Activated naive CD8-positive, alpha-beta T cell treated with anti-CD3 and anti-CD28 coated beads for 36 hours (primary cell): ENCODE results near the gene CDH23. TPM values are rescaled to one million over a fixed set of nuclear protein-coding genes. Genes with fewer than 3 reads are reported as not detected.
"Not testable (repeated sequence)": the region's sequence is repeated elsewhere in the genome, so short reads cannot be mapped to it uniquely, and the experiment has no call there.

ENCODE experiments used
- DNase-seq: peaks from one replicate; pipeline ENCODE4 v3.0.0; 2021
- H3K27ac Mint-ChIP-seq: one replicate; pipeline ENCODE4 v1.8.0; 2022; ENCODE audit warnings: mild to moderate bottlenecking, moderate library complexity, mixed read lengths
- H3K27me3 Mint-ChIP-seq: one replicate; pipeline ENCODE4 v1.8.0; 2022; ENCODE audit warnings: mild to moderate bottlenecking, mixed read lengths
- H3K36me3 Mint-ChIP-seq: one replicate; pipeline ENCODE4 v1.8.0; 2021; ENCODE audit warnings: mild to moderate bottlenecking, mixed read lengths
- H3K4me1 Mint-ChIP-seq: one replicate; pipeline ENCODE4 v1.8.0; 2021; ENCODE audit warnings: mixed read lengths
- H3K4me3 Mint-ChIP-seq: one replicate; pipeline ENCODE4 v1.8.0; 2022; ENCODE audit warnings: mild to moderate bottlenecking, moderate library complexity, mixed read lengths
- H3K9me3 Mint-ChIP-seq: one replicate; pipeline ENCODE4 v1.8.0; 2022; ENCODE audit warnings: mixed read lengths
- total RNA-seq, 2 experiments: library from RNA; stranded (reverse); gene quantifications; one replicate each; pipeline ENCODE4 v1.2.3, GENCODE V29; 2021

CDH23 gene
- total RNA-seq, 2 experiments from 2014 or later: 1.4 TPM

- Mint-ChIP-seq H3K9me3 (peaks cover 2% of the 10 kb centered on the region), H3K27ac (no peak overlapping the region), H3K36me3 (peaks cover 11% of the 10 kb centered on the region), H3K4me3 (no peak overlapping the region), H3K4me1 (peaks cover 70% of the 10 kb centered on the region), H3K27me3 (no peaks in the 10 kb centered on the region)
- DNase-seq: no peak
Observed at GRCh38 chr10:71845410-71846405, 449.0 kb downstream of the CDH23 start.

- Mint-ChIP-seq H3K9me3 (peaks cover 2% of the 10 kb centered on the region), H3K4me3 (no peak overlapping the region), H3K27ac (no peak overlapping the region), H3K4me1 (peaks cover 71% of the 10 kb centered on the region), H3K27me3 (no peaks in the 10 kb centered on the region), H3K36me3 (peaks cover 11% of the 10 kb centered on the region)
- no peak for DNase-seq
Observed at GRCh38 chr10:71846816-71847215, 450.1 kb downstream of the CDH23 start.

GRCh38 chr10:71847418-71847817, 450.7 kb downstream of the CDH23 start:
- H3K4me1 Mint-ChIP-seq: peaks cover 68% of the 10 kb centered on the region
- H3K9me3 Mint-ChIP-seq: peaks cover 2% of the 10 kb centered on the region
- no peak overlapping the region for H3K27ac Mint-ChIP-seq
- no peak overlapping the region for H3K4me3 Mint-ChIP-seq
- no peak for DNase-seq
- peaks cover 11% of the 10 kb centered on the region for H3K36me3 Mint-ChIP-seq
- no peaks in the 10 kb centered on the region for H3K27me3 Mint-ChIP-seq

- Mint-ChIP-seq H3K27ac (no peak overlapping the region), H3K4me1 (peaks cover 57% of the 10 kb centered on the region), H3K9me3 (peaks cover 2% of the 10 kb centered on the region), H3K36me3 (peaks cover 11% of the 10 kb centered on the region), H3K27me3 (no peaks in the 10 kb centered on the region), H3K4me3 (peak overlapping the region; percentile 43)
- no peak for DNase-seq
Observed at GRCh38 chr10:71848325-71849275, 451.9 kb downstream of the CDH23 start.

GRCh38 chr10:71849461-71849908, 452.8 kb downstream of the CDH23 start:
- Mint-ChIP-seq H3K36me3 (peaks cover 11% of the 10 kb centered on the region), H3K4me1 (peaks cover 50% of the 10 kb centered on the region)

GRCh38 chr10:71850021-71850742, 453.5 kb downstream of the CDH23 start:
- Mint-ChIP-seq H3K27me3 (no peaks in the 10 kb centered on the region), H3K4me3 (peak overlapping the region; percentile 89), H3K9me3 (no peaks in the 10 kb centered on the region), H3K4me1 (peaks cover 46% of the 10 kb centered on the region), H3K27ac (peak overlapping the region; percentile 80), H3K36me3 (peaks cover 9% of the 10 kb centered on the region)
- no peak for DNase-seq

More at GRCh38 chr10:71849461-71849908, 452.8 kb downstream of the CDH23 start:
- DNase-seq: no peak
- H3K27me3 Mint-ChIP-seq: no peaks in the 10 kb centered on the region
- H3K9me3 Mint-ChIP-seq: peaks cover 2% of the 10 kb centered on the region
- peak overlapping the region; percentile 80 for H3K27ac Mint-ChIP-seq
- H3K4me3 Mint-ChIP-seq: peak overlapping the region; percentile 89

- Mint-ChIP-seq H3K27me3 (no peaks in the 10 kb centered on the region), H3K9me3 (no peaks in the 10 kb centered on the region), H3K27ac (peak within 1 kb of the TSS; percentile 80), H3K4me3 (peak within 1 kb of the TSS; percentile 89), H3K4me1 (peaks cover 38% of the 10 kb centered on the region), H3K36me3 (peaks cover 9% of the 10 kb centered on the region)
- peak; percentile 99 for DNase-seq
Observed at GRCh38 chr10:71850743-71851464, 454.2 kb downstream of the CDH23 start, which contains the start of gene PSAP. Gene PSAP, minus strand, starts transcription at chr10:71851251. Its CDS starts 30 bp downstream, at chr10:71851221.

GRCh38 chr10:71851465-71852095, 454.9 kb downstream of the CDH23 start:
- H3K9me3 Mint-ChIP-seq: not testable (repeated sequence)
- peak overlapping the region; percentile 80 for H3K27ac Mint-ChIP-seq
- H3K4me1 Mint-ChIP-seq: peaks cover 36% of the 10 kb centered on the region

GRCh38 chr10:71852355-71852937, 455.7 kb downstream of the CDH23 start:
- no peaks in the 10 kb centered on the region for H3K27me3 Mint-ChIP-seq
- H3K4me3 Mint-ChIP-seq: no peak overlapping the region
- peaks cover 32% of the 10 kb centered on the region for H3K4me1 Mint-ChIP-seq
- no peaks in the 10 kb centered on the region for H3K9me3 Mint-ChIP-seq
- peaks cover 8% of the 10 kb centered on the region for H3K36me3 Mint-ChIP-seq
- no peak overlapping the region for H3K27ac Mint-ChIP-seq
- DNase-seq: no peak

More at GRCh38 chr10:71851465-71852095, 454.9 kb downstream of the CDH23 start:
- not testable (repeated sequence) for DNase-seq, H3K36me3 Mint-ChIP-seq, H3K27me3 Mint-ChIP-seq
- H3K4me3 Mint-ChIP-seq: peak overlapping the region; percentile 89

GRCh38 chr10:71854031-71854430, 457.3 kb downstream of the CDH23 start:
- H3K4me1 Mint-ChIP-seq: peaks cover 19% of the 10 kb centered on the region
- peaks cover 3% of the 10 kb centered on the region for H3K36me3 Mint-ChIP-seq
- no peak for DNase-seq
- no peaks in the 10 kb centered on the region for H3K27me3 Mint-ChIP-seq
- H3K9me3 Mint-ChIP-seq: no peaks in the 10 kb centered on the region
- no peak overlapping the region for H3K4me3 Mint-ChIP-seq
- H3K27ac Mint-ChIP-seq: no peak overlapping the region

GRCh38 chr10:71856619-71857018, 459.9 kb downstream of the CDH23 start:
- Mint-ChIP-seq H3K36me3 (no peaks in the 10 kb centered on the region), H3K27me3 (no peaks in the 10 kb centered on the region), H3K27ac (no peak overlapping the region), H3K4me3 (no peak overlapping the region), H3K9me3 (no peaks in the 10 kb centered on the region), H3K4me1 (peaks cover 8% of the 10 kb centered on the region)
- DNase-seq: no peak

- Mint-ChIP-seq H3K27ac (no peak overlapping the region), H3K4me1 (peaks cover 5% of the 10 kb centered on the region), H3K36me3 (no peaks in the 10 kb centered on the region), H3K9me3 (no peaks in the 10 kb centered on the region), H3K4me3 (no peak overlapping the region), H3K27me3 (no peaks in the 10 kb centered on the region)
- DNase-seq: no peak
Observed at GRCh38 chr10:71857934-71858890, 461.5 kb downstream of the CDH23 start.
